ENCODE measurements around the gene SRI. TPM values are rescaled to one million over a fixed set of nuclear protein-coding genes. Genes with fewer than 3 reads are reported as not detected.

Gene SRI
- total RNA-seq, 1 donor from 2014 or later = 140 TPM

DNA sequence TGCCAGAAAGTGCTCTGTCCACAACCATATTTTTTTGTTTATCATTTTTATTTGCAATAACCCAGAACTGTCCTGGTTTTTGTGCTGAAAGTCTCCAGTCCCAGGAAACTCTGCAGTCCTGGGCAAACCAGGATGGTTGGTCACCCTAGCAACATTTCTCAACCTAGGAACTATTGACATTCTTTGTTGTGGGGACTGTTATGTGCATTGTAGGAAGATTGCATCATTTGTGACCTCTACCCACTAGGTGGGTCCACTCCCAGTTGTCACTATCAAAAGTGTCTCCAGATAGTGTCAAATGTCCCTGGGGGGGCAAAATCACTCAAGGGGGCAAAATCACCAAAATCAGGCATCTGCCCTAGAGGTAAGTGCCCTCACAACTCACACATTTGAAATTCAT is 14.0 kb upstream of the SRI start:
- no peak overlapping the region for H3K27ac ChIP-seq
- ATAC-seq (peak; percentile 41 to 56), DNase-seq (no peak)
- H3K9me3 ChIP-seq = no peaks in the 10 kb centered on the region
- TF ChIP-seq, protein P1, sequence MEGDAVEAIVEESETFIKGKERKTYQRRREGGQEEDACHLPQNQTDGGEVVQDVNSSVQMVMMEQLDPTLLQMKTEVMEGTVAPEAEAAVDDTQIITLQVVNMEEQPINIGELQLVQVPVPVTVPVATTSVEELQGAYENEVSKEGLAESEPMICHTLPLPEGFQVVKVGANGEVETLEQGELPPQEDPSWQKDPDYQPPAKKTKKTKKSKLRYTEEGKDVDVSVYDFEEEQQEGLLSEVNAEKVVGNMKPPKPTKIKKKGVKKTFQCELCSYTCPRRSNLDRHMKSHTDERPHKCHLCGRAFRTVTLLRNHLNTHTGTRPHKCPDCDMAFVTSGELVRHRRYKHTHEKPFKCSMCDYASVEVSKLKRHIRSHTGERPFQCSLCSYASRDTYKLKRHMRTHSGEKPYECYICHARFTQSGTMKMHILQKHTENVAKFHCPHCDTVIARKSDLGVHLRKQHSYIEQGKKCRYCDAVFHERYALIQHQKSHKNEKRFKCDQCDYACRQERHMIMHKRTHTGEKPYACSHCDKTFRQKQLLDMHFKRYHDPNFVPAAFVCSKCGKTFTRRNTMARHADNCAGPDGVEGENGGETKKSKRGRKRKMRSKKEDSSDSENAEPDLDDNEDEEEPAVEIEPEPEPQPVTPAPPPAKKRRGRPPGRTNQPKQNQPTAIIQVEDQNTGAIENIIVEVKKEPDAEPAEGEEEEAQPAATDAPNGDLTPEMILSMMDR (IDR thresholded peaks at IDR 0.05) = no peak
- no peak overlapping the region for H3K4me3 ChIP-seq
- H3K4me1 ChIP-seq = no peaks in the 10 kb centered on the region
- H3K36me3 ChIP-seq = no peaks in the 10 kb centered on the region
- intact Hi-C loops (cut with DNase I) = no loop called here
- no peaks in the 10 kb centered on the region for H3K27me3 ChIP-seq (ENCODE audit: low read depth)

DNA sequence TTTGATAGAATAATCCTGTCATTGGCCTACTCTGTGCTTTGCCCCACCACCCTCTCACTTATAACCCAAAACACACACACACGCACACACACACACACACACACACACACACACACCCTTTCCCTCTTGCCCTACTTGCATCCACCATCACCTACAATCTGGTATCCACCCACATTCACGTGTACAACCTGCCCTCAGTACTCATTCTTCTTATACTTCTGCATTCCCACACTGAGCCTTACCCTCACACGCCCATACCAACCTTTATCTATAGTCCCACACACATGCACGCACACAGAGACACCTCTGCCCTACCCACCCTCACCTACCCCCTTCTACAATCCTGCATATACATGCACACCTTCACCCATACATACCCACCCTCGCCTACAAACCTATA is 10.8 kb upstream of the SRI start:
- H3K4me3 ChIP-seq = no peak overlapping the region
- ATAC-seq (no peak), DNase-seq (no peak)
- no peaks in the 10 kb centered on the region for H3K9me3 ChIP-seq
- intact Hi-C loops (cut with DNase I) = no loop called here
- H3K27me3 ChIP-seq (ENCODE audit: low read depth) = no peaks in the 10 kb centered on the region
- no peaks in the 10 kb centered on the region for H3K4me1 ChIP-seq
- H3K27ac ChIP-seq = no peak overlapping the region
- H3K36me3 ChIP-seq = no peaks in the 10 kb centered on the region
- TF ChIP-seq, protein P1 (IDR thresholded peaks at IDR 0.05) = no peak

DNA sequence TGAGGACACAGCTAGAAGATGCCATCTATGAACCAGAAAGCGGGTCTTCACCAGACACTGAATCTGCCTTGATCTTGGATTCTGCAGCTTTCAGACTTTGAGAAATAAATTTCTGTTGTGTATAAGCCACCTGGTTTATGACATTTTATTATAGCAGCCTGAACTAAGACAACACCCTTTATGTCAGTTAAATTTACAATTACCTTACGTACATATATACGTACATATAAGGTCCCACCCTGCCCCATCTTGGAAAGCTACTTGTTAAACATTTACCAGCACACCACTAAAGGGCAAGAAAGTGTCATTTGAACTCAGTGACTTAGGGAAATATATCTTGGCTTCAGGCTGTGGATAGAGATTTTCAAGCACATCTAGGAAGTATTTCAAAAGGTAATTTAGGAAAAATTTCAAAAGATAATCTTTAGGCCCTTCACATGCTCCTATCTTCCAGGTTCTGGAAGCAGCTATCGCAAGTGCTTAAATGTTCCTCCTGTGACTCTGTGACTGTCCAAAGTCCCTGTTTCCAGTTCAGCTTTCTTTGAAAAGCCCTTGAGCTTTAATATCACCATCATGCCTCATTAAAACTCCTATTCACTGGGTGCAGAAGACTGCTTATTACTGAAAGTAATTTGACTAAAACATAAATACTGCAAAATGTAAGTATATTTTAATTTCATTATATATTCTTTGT is 9.6 kb upstream of the SRI start:
- H3K27me3 ChIP-seq (ENCODE audit: low read depth) = no peaks in the 10 kb centered on the region
- H3K27ac ChIP-seq = no peak overlapping the region
- no peaks in the 10 kb centered on the region for H3K9me3 ChIP-seq
- ATAC-seq = no peak
- TF ChIP-seq, protein P1 (IDR thresholded peaks at IDR 0.05) = no peak
- no peaks in the 10 kb centered on the region for H3K36me3 ChIP-seq
- intact Hi-C loops (cut with DNase I) = no loop called here
- H3K4me1 ChIP-seq = no peaks in the 10 kb centered on the region
- DNase-seq = no peak
- no peak overlapping the region for H3K4me3 ChIP-seq

DNA sequence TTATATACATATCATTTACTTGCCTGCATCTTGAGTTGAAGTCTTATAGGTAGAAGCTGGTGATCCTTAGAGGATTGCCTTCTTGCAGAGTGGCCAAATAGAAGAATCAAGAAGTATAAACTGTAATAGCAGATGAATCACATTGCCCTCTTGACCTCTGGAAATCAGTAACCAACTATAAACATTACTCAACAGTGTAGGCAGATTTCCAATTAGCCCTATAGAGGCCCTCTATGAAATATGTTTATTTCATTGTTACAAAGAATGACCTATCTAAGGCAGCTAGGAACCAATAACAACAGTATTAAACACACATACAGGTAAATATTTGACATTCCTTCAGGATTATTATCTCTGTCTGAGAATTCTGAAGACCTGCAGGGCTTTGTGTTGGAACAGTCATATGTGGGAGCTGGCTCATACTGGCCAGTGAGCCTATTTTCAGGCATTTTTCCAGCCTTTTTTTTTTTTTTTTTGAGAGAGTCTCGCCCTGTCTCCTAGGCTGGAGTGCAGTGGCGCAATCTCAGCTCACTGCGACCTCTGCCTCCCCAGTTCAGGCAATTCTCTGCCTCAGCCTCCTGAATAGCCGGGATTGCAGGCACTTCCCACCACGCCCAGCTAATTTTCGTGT is 7.2 kb upstream of the SRI start:
- TF ChIP-seq, protein P1 (IDR thresholded peaks at IDR 0.05) = no peak
- ATAC-seq = peak; percentile 88 to 92
- Histone ChIP-seq H3K4me1 (no peaks in the 10 kb centered on the region), H3K27me3 (ENCODE audit: low read depth) (no peaks in the 10 kb centered on the region), H3K9me3 (no peaks in the 10 kb centered on the region), H3K36me3 (no peaks in the 10 kb centered on the region), H3K4me3 (no peak overlapping the region), H3K27ac (peak overlapping the region; percentile 37)
- intact Hi-C loops (cut with DNase I) = no loop called here
- peak; percentile 78 for DNase-seq

DNA sequence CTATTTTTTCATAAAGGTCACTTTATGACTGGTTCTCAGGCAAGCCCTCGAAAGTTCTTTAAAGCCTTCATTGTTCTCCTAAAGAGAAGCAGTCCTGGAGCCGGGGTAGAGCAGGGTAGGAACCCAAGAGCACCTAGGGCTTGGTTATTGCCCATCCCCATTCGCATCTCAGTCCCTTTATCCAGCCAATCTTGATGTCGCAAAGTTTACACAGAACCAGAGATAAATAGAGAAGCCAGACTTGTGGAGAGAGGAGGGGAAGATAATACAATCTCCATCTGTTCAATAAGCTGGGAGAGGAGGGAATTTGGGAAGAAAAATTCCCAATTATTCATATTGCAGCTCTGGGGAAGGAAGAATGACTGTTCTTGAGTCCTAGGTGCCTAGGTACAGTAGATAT is 6.4 kb upstream of the SRI start:
- no peak for ATAC-seq
- H3K27ac ChIP-seq = no peak overlapping the region

More for the DNA sequence above, 6.4 kb upstream of the SRI start:
- H3K36me3 ChIP-seq = no peaks in the 10 kb centered on the region
- intact Hi-C loops (cut with DNase I) = no loop called here
- TF ChIP-seq, protein P1 (IDR thresholded peaks at IDR 0.05) = no peak
- no peak overlapping the region for H3K4me3 ChIP-seq
- H3K27me3 ChIP-seq (ENCODE audit: low read depth) = no peaks in the 10 kb centered on the region
- H3K9me3 ChIP-seq = no peaks in the 10 kb centered on the region
- peaks cover 2% of the 10 kb centered on the region for H3K4me1 ChIP-seq
- DNase-seq = no peak

Data from lower lobe of right lung (tissue), 2 donors.